HCT116 (cell line): ENCODE data around the gene ALOX15. TPM values are rescaled to one million over a fixed set of nuclear protein-coding genes. Genes with fewer than 3 reads are reported as not detected.

Source experiments
- ATAC-seq: fragments of 200-7000 bp; cut with Tn5 transposase; 2 replicates; pipeline ENCODE4 v1.9.1; 2020; ENCODE audit warnings: mild to moderate bottlenecking, moderate library complexity
- BruUV-seq: library from RNA; stranded (reverse); fragments of 400-500 nt; replicated peaks from 2 replicates; lab custom pipeline; 2021; lab: Mats Ljungman, UMichigan
- CTCF ChIA-PET: fragments of 300-600 bp; sonication (Branson Sonifier 250); formaldehyde crosslinking; loops from one replicate; lab custom pipeline; 2021; ENCODE audit warnings: antibody characterized with exemption; lab: Charles Lee
- POLR2A ChIA-PET: fragments of 300-600, 350-600 bp; sonication (Branson Sonifier 250); formaldehyde crosslinking; loops from one replicate; lab custom pipeline; 2021; ENCODE audit warnings: antibody characterized with exemption; lab: Charles Lee
- RAD21 ChIA-PET, 2 experiments: fragments of 300-600 bp; sonication (Branson Sonifier 250); formaldehyde crosslinking; loops; one replicate each; lab custom pipeline; 2023; ENCODE audit warnings: low total read pairs in 2 of 2; ENCODE audit not compliant: uncharacterized antibody in 2 of 2, unreplicated experiment in 2 of 2, low non-redundant PET in 1 of 2; lab: Charles Lee
- DNase-seq: peaks from one replicate; pipeline ENCODE4 v3.0.0-alpha.2; 2010; ENCODE audit warnings: low read depth, low spot score
- H2AFZ ChIP-seq: fragments of 200-600 bp; shearing (Covaris generic), sonication (generic); 2 replicates; pipeline ENCODE4 v1.6.1; 2017; ENCODE audit warnings: low read depth, mixed run types, mixed read lengths, antibody characterized with exemption, low read length; ENCODE audit not compliant: poor library complexity, severe bottlenecking
- H3K27ac ChIP-seq: 2 replicates; pipeline ENCODE4 v1.5.1; 2012; ENCODE audit warnings: low read depth, low read length
- H3K27me3 ChIP-seq: fragments of 200-600 bp; sonication (generic); 2 replicates; pipeline ENCODE4 v1.6.1; 2016; ENCODE audit warnings: mixed run types, low read length, mixed read lengths; ENCODE audit not compliant: insufficient read depth
- H3K36me3 ChIP-seq, 2 experiments: fragments of 200-500 bp in 1 of 2; fragments of 200-600 bp in 1 of 2; sonication (Bioruptor generic) in 1 of 2; sonication (generic) in 1 of 2; 2 replicates each; pipeline versions ENCODE4 v1.5.1 to v1.6.1; 2014 to 2016; ENCODE audit warnings: low read length in 2 of 2, inconsistent platforms in 1 of 2, mixed read lengths in 1 of 2, mixed run types in 1 of 2; ENCODE audit not compliant: insufficient read depth in 2 of 2, control insufficient read depth in 1 of 2
- H3K4me1 ChIP-seq, 2 experiments: fragments of 200-600 bp in 1 of 2; sonication (generic) in 1 of 2; 2 replicates each; pipeline versions ENCODE4 v1.5.1 to v1.6.1; 2012 to 2017; ENCODE audit warnings: low read length in 2 of 2, inconsistent platforms in 1 of 2, mild to moderate bottlenecking in 1 of 2, mixed read lengths in 1 of 2, mixed run types in 1 of 2, moderate library complexity in 1 of 2; ENCODE audit not compliant: insufficient read depth in 2 of 2, control insufficient read depth in 1 of 2
- H3K4me2 ChIP-seq: fragments of 200-600 bp; sonication (generic); 2 replicates; pipeline ENCODE4 v1.6.1; 2017; ENCODE audit warnings: mixed run types, low read length, mixed read lengths
- H3K4me3 ChIP-seq, 2 experiments: fragments of 200-600 bp in 1 of 2; sonication (generic) in 1 of 2; replicated peaks in 1 of 2; 2 replicates each; pipeline ENCODE4 v1.5.1; 2011 to 2016; ENCODE audit warnings: low read length in 2 of 2, control low read depth in 1 of 2, low read depth in 1 of 2, mild to moderate bottlenecking in 1 of 2, mixed read lengths in 1 of 2, mixed run types in 1 of 2
- H3K79me2 ChIP-seq: fragments of 200-600 bp; sonication (generic); 2 replicates; pipeline ENCODE4 v1.6.1; 2017; ENCODE audit warnings: mild to moderate bottlenecking, mixed run types, low read length, moderate library complexity, mixed read lengths; ENCODE audit not compliant: insufficient read depth
- H3K9ac ChIP-seq: fragments of 200-600 bp; sonication (generic); 2 replicates; pipeline ENCODE4 v1.6.1; 2016; ENCODE audit warnings: low read length, mixed read lengths
- H3K9me2 ChIP-seq: fragments of 200-600 bp; sonication (generic), shearing (Covaris generic); 2 replicates; pipeline ENCODE4 v1.6.1; 2017; ENCODE audit warnings: mixed run types, mild to moderate bottlenecking, moderate library complexity; ENCODE audit not compliant: insufficient read depth
- H3K9me3 ChIP-seq, 2 experiments: fragments of 200-500 bp in 1 of 2; fragments of 200-600 bp in 1 of 2; sonication (Bioruptor generic) in 1 of 2; sonication (generic) in 1 of 2; 2 replicates each; pipeline ENCODE4 v1.6.1; 2014 to 2017; ENCODE audit warnings: low read length in 2 of 2, mixed read lengths in 2 of 2, inconsistent platforms in 1 of 2, low read depth in 1 of 2, mild to moderate bottlenecking in 1 of 2, mixed run types in 1 of 2, moderate library complexity in 1 of 2; ENCODE audit not compliant: control insufficient read depth in 1 of 2, insufficient read depth in 1 of 2
- H4K20me1 ChIP-seq: fragments of 200-600 bp; sonication (generic), shearing (Covaris generic); 2 replicates; pipeline ENCODE4 v1.6.1; 2017; ENCODE audit warnings: mixed run types, mild to moderate bottlenecking, moderate library complexity; ENCODE audit not compliant: insufficient read depth
- EGR1 ChIP-seq: IDR thresholded peaks from 2 replicates; pipeline ENCODE4 v1.6.1; 2012; ENCODE audit warnings: low read depth
- EZH2phosphoT487 ChIP-seq: fragments of 200-600 bp; IDR thresholded peaks from 2 replicates; pipeline ENCODE4 v1.6.1; 2018; ENCODE audit warnings: antibody characterized with exemption, borderline replicate concordance
- FOSL1 ChIP-seq: IDR thresholded peaks from 2 replicates; pipeline ENCODE4 v1.6.1; 2012; ENCODE audit warnings: low read depth
- MAX ChIP-seq: IDR thresholded peaks from 2 replicates; pipeline ENCODE4 v1.6.1; 2012
- YY1 ChIP-seq: IDR thresholded peaks from 2 replicates; pipeline ENCODE4 v1.6.1; 2011; ENCODE audit warnings: low read length, low read depth, moderate library complexity, mild to moderate bottlenecking; ENCODE audit not compliant: insufficient replicate concordance; ENCODE audit errors: extremely low read depth
- intact Hi-C: fragments of 100-400 bp; cut with micrococcal nuclease; formaldehyde crosslinking; loops from 2 replicates; pipeline ENCODE4 v1.10.0; 2022
- total RNA-seq: library from RNA; stranded (reverse); gene quantifications from one replicate; pipeline ENCODE4 v1.2.1, GENCODE V29; 2021; ENCODE audit not compliant: unreplicated experiment
- TF ChIP-seq, protein P1 (sequence below): IDR thresholded peaks from 2 replicates; pipeline ENCODE4 v1.6.1; 2011; ENCODE audit warnings: mild to moderate bottlenecking, low read length, moderate library complexity; ENCODE audit not compliant: insufficient replicate concordance; ENCODE audit errors: extremely low read depth
- TF ChIP-seq, protein P2 (sequence below): IDR thresholded peaks from 2 replicates; pipeline ENCODE4 v1.6.1; 2012; ENCODE audit warnings: low read depth

The ALOX15 gene
- total RNA-seq, 1 experiment from 2014 or later = 0.57 TPM

- TF ChIP-seq, protein P1, sequence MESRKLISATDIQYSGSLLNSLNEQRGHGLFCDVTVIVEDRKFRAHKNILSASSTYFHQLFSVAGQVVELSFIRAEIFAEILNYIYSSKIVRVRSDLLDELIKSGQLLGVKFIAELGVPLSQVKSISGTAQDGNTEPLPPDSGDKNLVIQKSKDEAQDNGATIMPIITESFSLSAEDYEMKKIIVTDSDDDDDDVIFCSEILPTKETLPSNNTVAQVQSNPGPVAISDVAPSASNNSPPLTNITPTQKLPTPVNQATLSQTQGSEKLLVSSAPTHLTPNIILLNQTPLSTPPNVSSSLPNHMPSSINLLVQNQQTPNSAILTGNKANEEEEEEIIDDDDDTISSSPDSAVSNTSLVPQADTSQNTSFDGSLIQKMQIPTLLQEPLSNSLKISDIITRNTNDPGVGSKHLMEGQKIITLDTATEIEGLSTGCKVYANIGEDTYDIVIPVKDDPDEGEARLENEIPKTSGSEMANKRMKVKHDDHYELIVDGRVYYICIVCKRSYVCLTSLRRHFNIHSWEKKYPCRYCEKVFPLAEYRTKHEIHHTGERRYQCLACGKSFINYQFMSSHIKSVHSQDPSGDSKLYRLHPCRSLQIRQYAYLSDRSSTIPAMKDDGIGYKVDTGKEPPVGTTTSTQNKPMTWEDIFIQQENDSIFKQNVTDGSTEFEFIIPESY = no peak
- no peak for TF ChIP-seq MAX
Measured at GRCh38 chr17:4673169-4673568, 31.7 kb upstream of the ALOX15 start (continued).

DNA sequence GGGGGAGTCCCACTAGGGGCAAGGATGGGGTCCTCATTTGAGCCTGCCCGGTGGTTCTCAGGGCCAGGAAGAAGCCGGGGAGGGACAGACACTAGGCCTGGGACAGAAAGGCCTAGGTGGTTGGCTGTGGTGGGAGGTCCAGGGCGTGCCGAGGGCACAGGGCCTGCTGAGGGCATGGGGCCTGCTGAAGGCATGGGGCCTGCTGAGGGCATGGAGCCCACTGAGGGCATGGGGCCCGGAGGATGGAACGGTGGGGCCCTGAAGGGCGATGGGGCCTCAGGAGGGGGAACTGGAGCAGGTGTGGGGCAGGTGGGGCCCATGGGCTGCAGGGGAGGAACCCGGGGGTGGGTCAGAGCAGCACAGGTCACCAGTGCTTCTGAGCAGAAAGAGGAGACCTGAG lies 31.3 kb upstream of the ALOX15 start:
- H3K9me3 ChIP-seq = no peaks in the 10 kb centered on the region
- no peak overlapping the region for H3K4me2 ChIP-seq
- TF ChIP-seq EZH2phosphoT487 = no peak
- H3K36me3 ChIP-seq = peaks cover 47 to 52% of the 10 kb centered on the region in 2 experiments; a peak in 3 of 4 replicates
- H3K79me2 ChIP-seq = no peaks in the 10 kb centered on the region
- no peaks in the 10 kb centered on the region for H3K27me3 ChIP-seq
- H4K20me1 ChIP-seq = no peaks in the 10 kb centered on the region; the same call in 1 of the 2 replicates
- POLR2A ChIA-PET = no interaction called here
- DNase-seq (no peak), ATAC-seq (no peak)
- no TSS peak for BruUV-seq
- CTCF ChIA-PET = no interaction called here
- intact Hi-C loops = no loop called here
- no peaks in the 10 kb centered on the region for H3K9me2 ChIP-seq
- H3K27ac ChIP-seq = no peak overlapping the region
- no peak overlapping the region for H3K9ac ChIP-seq
- H2AFZ ChIP-seq = no peak overlapping the region
- H3K4me3 ChIP-seq = no peak overlapping the region
- no peaks in the 10 kb centered on the region for H3K4me1 ChIP-seq
- RAD21 ChIA-PET = no interaction called here

- Histone ChIP-seq H3K9ac (no peak overlapping the region), H3K9me3 (no peaks in the 10 kb centered on the region), H3K36me3 (peaks cover 43 to 47% of the 10 kb centered on the region in 2 experiments; a peak in 3 of 4 replicates), H4K20me1 (no peaks in the 10 kb centered on the region; the same call in 1 of the 2 replicates), H3K27me3 (no peaks in the 10 kb centered on the region), H3K27ac (no peak overlapping the region), H3K4me3 (no peak overlapping the region), H3K4me2 (no peak overlapping the region), H3K9me2 (no peaks in the 10 kb centered on the region), H2AFZ (no peak overlapping the region), H3K4me1 (no peaks in the 10 kb centered on the region), H3K79me2 (no peaks in the 10 kb centered on the region)
- DNase-seq = no peak
- intact Hi-C loops = no loop called here
- no peak for ATAC-seq
- CTCF ChIA-PET = no interaction called here
- no TSS peak for BruUV-seq
- RAD21 ChIA-PET = no interaction called here
- POLR2A ChIA-PET = no interaction called here
- TF ChIP-seq, protein P2, sequence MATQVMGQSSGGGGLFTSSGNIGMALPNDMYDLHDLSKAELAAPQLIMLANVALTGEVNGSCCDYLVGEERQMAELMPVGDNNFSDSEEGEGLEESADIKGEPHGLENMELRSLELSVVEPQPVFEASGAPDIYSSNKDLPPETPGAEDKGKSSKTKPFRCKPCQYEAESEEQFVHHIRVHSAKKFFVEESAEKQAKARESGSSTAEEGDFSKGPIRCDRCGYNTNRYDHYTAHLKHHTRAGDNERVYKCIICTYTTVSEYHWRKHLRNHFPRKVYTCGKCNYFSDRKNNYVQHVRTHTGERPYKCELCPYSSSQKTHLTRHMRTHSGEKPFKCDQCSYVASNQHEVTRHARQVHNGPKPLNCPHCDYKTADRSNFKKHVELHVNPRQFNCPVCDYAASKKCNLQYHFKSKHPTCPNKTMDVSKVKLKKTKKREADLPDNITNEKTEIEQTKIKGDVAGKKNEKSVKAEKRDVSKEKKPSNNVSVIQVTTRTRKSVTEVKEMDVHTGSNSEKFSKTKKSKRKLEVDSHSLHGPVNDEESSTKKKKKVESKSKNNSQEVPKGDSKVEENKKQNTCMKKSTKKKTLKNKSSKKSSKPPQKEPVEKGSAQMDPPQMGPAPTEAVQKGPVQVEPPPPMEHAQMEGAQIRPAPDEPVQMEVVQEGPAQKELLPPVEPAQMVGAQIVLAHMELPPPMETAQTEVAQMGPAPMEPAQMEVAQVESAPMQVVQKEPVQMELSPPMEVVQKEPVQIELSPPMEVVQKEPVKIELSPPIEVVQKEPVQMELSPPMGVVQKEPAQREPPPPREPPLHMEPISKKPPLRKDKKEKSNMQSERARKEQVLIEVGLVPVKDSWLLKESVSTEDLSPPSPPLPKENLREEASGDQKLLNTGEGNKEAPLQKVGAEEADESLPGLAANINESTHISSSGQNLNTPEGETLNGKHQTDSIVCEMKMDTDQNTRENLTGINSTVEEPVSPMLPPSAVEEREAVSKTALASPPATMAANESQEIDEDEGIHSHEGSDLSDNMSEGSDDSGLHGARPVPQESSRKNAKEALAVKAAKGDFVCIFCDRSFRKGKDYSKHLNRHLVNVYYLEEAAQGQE = no peak
- TF ChIP-seq EGR1 (no peak), FOSL1 (no peak), MAX (no peak), YY1 (no peak)
- TF ChIP-seq, protein P1 = no peak
Measured at GRCh38 chr17:4672055-4672630, 30.7 kb upstream of the ALOX15 start.
